CD14-positive monocyte (primary cell): ENCODE measurements around the gene GTF2I. TPM values are rescaled to one million over a fixed set of nuclear protein-coding genes. Genes with fewer than 3 reads are reported as not detected.

ENCODE experiments used
- DNase-seq, 3 donors: peaks; one replicate each; pipeline ENCODE4 v3.0.0-alpha.2; 2011 to 2022
- H2AFZ ChIP-seq: 2 replicates; pipeline ENCODE4 v1.6.0; 2012; ENCODE audit warnings: mild to moderate bottlenecking, low read depth, low read length, inconsistent platforms; ENCODE audit not compliant: insufficient read depth, poor library complexity, severe bottlenecking
- H3K27ac ChIP-seq, 2 donors: 1 replicate in 1 of 2; 2 replicates in 1 of 2; pipeline ENCODE4 v1.5.1; 2012 to 2013; ENCODE audit warnings: low read length in 2 of 2, control low read depth in 1 of 2, inconsistent platforms in 1 of 2, low read depth in 1 of 2, mild to moderate bottlenecking in 1 of 2
- H3K27me3 ChIP-seq, 2 donors: one replicate each; pipeline versions ENCODE4 v1.6.0 to v1.6.1; 2011 to 2013; ENCODE audit warnings: low read length in 2 of 2; ENCODE audit not compliant: control insufficient read depth in 2 of 2, insufficient read depth in 2 of 2
- H3K36me3 ChIP-seq, 2 donors: replicated peaks in 1 of 2; 1 replicate in 1 of 2; 2 replicates in 1 of 2; pipeline versions ENCODE4 v1.5.1 to v1.6.1; 2012 to 2013; ENCODE audit warnings: low read length in 2 of 2, control low read depth in 1 of 2, inconsistent platforms in 1 of 2, mild to moderate bottlenecking in 1 of 2; ENCODE audit not compliant: insufficient read depth in 2 of 2, control insufficient read depth in 1 of 2
- H3K4me1 ChIP-seq, 2 donors: 1 replicate in 1 of 2; 2 replicates in 1 of 2; pipeline versions ENCODE4 v1.5.1 to v1.6.1; 2012 to 2013; ENCODE audit warnings: low read length in 2 of 2, control low read depth in 1 of 2, inconsistent platforms in 1 of 2, mild to moderate bottlenecking in 1 of 2, moderate library complexity in 1 of 2; ENCODE audit not compliant: insufficient read depth in 2 of 2, control insufficient read depth in 1 of 2
- H3K4me2 ChIP-seq: replicated peaks from 2 replicates; pipeline ENCODE3; 2012; ENCODE audit warnings: low read length, moderate library complexity, mild to moderate bottlenecking; ENCODE audit not compliant: poor library complexity, severe bottlenecking; ENCODE audit errors: extremely low read depth
- H3K4me3 ChIP-seq, 3 experiments: fragments of 200-600 bp in 1 of 3; sonication (generic) in 1 of 3; replicated peaks in 1 of 3; 1 replicate in 2 of 3; 2 replicates in 1 of 3; pipeline ENCODE4 v1.5.1; 2011 to 2013; ENCODE audit warnings: low read length in 3 of 3, mild to moderate bottlenecking in 3 of 3, control low read depth in 2 of 3, low read depth in 2 of 3, inconsistent platforms in 1 of 3, moderate library complexity in 1 of 3
- H3K79me2 ChIP-seq: 2 replicates; pipeline ENCODE4 v1.6.0; 2012; ENCODE audit warnings: mild to moderate bottlenecking, control low read depth, inconsistent platforms, low read length, moderate library complexity; ENCODE audit not compliant: insufficient read depth
- H3K9ac ChIP-seq: 2 replicates; pipeline ENCODE4 v1.6.0; 2017; ENCODE audit warnings: low read length, mild to moderate bottlenecking; ENCODE audit not compliant: insufficient read depth, poor library complexity, severe bottlenecking
- H3K9me3 ChIP-seq, 2 donors: replicated peaks in 1 of 2; 1 replicate in 1 of 2; 2 replicates in 1 of 2; pipeline versions ENCODE4 v1.5.1 to v1.6.1; 2012 to 2013; ENCODE audit warnings: low read length in 2 of 2, control low read depth in 1 of 2; ENCODE audit not compliant: control insufficient read depth in 1 of 2, insufficient read depth in 1 of 2
- H4K20me1 ChIP-seq: 2 replicates; pipeline ENCODE4 v1.6.0; 2012; ENCODE audit warnings: mild to moderate bottlenecking, low read length, control low read depth, moderate library complexity; ENCODE audit not compliant: insufficient read depth
- H3K27ac Mint-ChIP-seq, 7 donors: one replicate each; pipeline ENCODE4 v1.8.0; 2020; ENCODE audit warnings: mild to moderate bottlenecking in 7 of 7, mixed read lengths in 7 of 7, moderate library complexity in 6 of 7, inconsistent platforms in 2 of 7
- H3K27me3 Mint-ChIP-seq, 3 donors: one replicate each; pipeline ENCODE4 v1.8.0; 2021 to 2022; ENCODE audit warnings: low read depth in 3 of 3, mild to moderate bottlenecking in 3 of 3, mixed read lengths in 3 of 3, moderate library complexity in 3 of 3, inconsistent platforms in 1 of 3
- H3K36me3 Mint-ChIP-seq, 2 donors: one replicate each; pipeline ENCODE4 v1.8.0; 2020; ENCODE audit warnings: mixed read lengths in 2 of 2, inconsistent platforms in 1 of 2, mild to moderate bottlenecking in 1 of 2
- H3K4me1 Mint-ChIP-seq: one replicate; pipeline ENCODE4 v1.8.0; 2020; ENCODE audit warnings: mild to moderate bottlenecking, mixed read lengths
- H3K4me3 Mint-ChIP-seq, 2 donors: one replicate each; pipeline ENCODE4 v1.8.0; 2020; ENCODE audit warnings: mild to moderate bottlenecking in 2 of 2, mixed read lengths in 2 of 2, moderate library complexity in 1 of 2
- H3K9me3 Mint-ChIP-seq, 7 donors: one replicate each; pipeline ENCODE4 v1.8.0; 2020 to 2022; ENCODE audit warnings: mixed read lengths in 7 of 7, mild to moderate bottlenecking in 6 of 7, moderate library complexity in 6 of 7, inconsistent platforms in 2 of 7
- WGBS: methylation state at CpG from one replicate; pipeline ENCODE4 v1.1.5; 2013; ENCODE audit warnings: missing lambda C conversion rate; ENCODE audit not compliant: insufficient coverage; 5-methylcytosine and 5-hydroxymethylcytosine counted together
- intact Hi-C, 2 donors: fragments of 100-400 bp; cut with micrococcal nuclease; formaldehyde crosslinking; loops; one replicate each; pipeline versions ENCODE4 v1.15.0 to v1.15.1; 2023
- polyA plus RNA-seq, 3 donors: library from polyadenylated mRNA; depleted of rRNA in 1 of 3; unstranded in 2 of 3; stranded (reverse) in 1 of 3; fragments of 300-500 nt in 2 of 3; fragments of >200 nt in 1 of 3; fragmentation: Illumina TruSeq in 2 of 3; gene quantifications; 1 replicate in 2 of 3; 2 replicates in 1 of 3; pipeline ENCODE4 v1.2.3, GENCODE V29; 2012 to 2021
- TF ChIP-seq, protein P1 (sequence below): fragments of 200-600 bp; IDR thresholded peaks from one replicate; pipeline ENCODE4 v1.8.0; 2022; ENCODE audit warnings: antibody characterized with exemption, mild to moderate bottlenecking

Gene GTF2I
- polyA plus RNA-seq, 3 donors = 20.9 to 87.8 (median 28.2) TPM

DNA sequence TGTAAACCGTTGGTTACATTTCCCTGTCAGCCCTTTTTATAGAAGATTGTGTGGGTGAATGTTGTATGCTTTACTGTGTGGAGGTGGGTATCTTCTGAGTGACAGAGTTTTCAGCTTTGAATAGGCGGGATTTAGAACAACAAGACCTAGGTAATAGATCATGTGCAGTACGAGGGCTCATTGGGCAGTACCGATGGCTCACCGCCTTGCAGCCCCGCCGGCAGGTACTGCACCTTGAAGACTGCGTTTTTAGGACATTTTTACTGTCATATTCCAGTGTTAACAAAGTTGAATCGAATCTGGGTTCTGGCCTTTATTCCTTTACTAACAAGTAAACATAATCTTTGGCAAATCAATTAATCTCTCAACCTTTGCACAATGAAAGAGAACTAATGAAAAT is 60.4 kb downstream of the GTF2I start:
- Histone ChIP-seq H3K4me2 (no peak overlapping the region), H3K79me2 (no peaks in the 10 kb centered on the region), H3K36me3 (peaks cover 65 to 89% of the 10 kb centered on the region in 2 donors), H3K27me3 (no peaks in the 10 kb centered on the region), H4K20me1 (peaks cover 3% of the 10 kb centered on the region), H3K4me1 (no peaks in the 10 kb centered on the region), H3K9me3 (peaks cover 0 to 9% of the 10 kb centered on the region in 2 donors), H3K4me3 (no peak overlapping the region), H3K9ac (no peak overlapping the region), H3K27ac (no peak overlapping the region), H2AFZ (no peak overlapping the region)
- no peaks in the 10 kb centered on the region for H3K27me3 Mint-ChIP-seq
- H3K9me3 Mint-ChIP-seq = peaks cover 0 to 6% (median 1%) of the 10 kb centered on the region in 7 donors
- H3K4me3 Mint-ChIP-seq = no peak overlapping the region
- intact Hi-C loops = no loop called here
- 98% methylated on average over 7 of the region's 9 CpGs for WGBS
- H3K27ac Mint-ChIP-seq = peak overlapping the region in 2 of 7 donors; percentile 40 to 46
- TF ChIP-seq, protein P1, sequence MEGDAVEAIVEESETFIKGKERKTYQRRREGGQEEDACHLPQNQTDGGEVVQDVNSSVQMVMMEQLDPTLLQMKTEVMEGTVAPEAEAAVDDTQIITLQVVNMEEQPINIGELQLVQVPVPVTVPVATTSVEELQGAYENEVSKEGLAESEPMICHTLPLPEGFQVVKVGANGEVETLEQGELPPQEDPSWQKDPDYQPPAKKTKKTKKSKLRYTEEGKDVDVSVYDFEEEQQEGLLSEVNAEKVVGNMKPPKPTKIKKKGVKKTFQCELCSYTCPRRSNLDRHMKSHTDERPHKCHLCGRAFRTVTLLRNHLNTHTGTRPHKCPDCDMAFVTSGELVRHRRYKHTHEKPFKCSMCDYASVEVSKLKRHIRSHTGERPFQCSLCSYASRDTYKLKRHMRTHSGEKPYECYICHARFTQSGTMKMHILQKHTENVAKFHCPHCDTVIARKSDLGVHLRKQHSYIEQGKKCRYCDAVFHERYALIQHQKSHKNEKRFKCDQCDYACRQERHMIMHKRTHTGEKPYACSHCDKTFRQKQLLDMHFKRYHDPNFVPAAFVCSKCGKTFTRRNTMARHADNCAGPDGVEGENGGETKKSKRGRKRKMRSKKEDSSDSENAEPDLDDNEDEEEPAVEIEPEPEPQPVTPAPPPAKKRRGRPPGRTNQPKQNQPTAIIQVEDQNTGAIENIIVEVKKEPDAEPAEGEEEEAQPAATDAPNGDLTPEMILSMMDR = no peak
- no peak for DNase-seq
- peaks cover 61 to 72% of the 10 kb centered on the region in 2 donors for H3K36me3 Mint-ChIP-seq
- H3K4me1 Mint-ChIP-seq = no peaks in the 10 kb centered on the region

DNA sequence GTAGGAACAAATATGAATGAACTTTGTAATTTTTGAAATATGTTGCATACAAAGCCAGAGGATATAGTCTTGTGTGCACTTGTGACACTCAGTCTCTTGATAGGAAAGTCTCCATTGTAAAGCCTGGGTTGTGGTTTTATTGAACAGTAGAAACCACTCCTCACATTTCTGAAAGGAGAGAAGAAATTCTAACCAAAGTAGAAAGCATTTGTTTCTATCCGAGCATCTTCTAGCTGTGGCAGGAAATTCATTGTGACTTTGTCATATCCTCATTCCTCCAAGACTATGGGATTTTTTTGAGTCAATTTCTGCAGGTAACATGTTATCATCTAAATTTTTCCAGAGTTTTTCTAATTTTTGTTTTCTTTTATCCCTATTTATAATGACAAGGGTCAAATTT is 60.8 kb downstream of the GTF2I start:
- no peaks in the 10 kb centered on the region for H3K79me2 ChIP-seq
- TF ChIP-seq, protein P1 = no peak
- intact Hi-C loops = no loop called here

More for the DNA sequence above, 60.8 kb downstream of the GTF2I start:
- H3K9me3 ChIP-seq = peaks cover 0 to 4% of the 10 kb centered on the region in 2 donors
- peaks cover 58 to 72% of the 10 kb centered on the region in 2 donors for H3K36me3 Mint-ChIP-seq
- peaks cover 0 to 4% (median 0%) of the 10 kb centered on the region in 7 donors for H3K9me3 Mint-ChIP-seq
- H3K27me3 ChIP-seq = no peaks in the 10 kb centered on the region
- no peak overlapping the region for H3K27ac Mint-ChIP-seq
- no peaks in the 10 kb centered on the region for H3K4me1 Mint-ChIP-seq
- H4K20me1 ChIP-seq = peaks cover 3% of the 10 kb centered on the region
- no peak overlapping the region for H2AFZ ChIP-seq
- no peak overlapping the region for H3K4me2 ChIP-seq
- H3K4me1 ChIP-seq = no peaks in the 10 kb centered on the region
- H3K27me3 Mint-ChIP-seq = no peaks in the 10 kb centered on the region
- no peak overlapping the region for H3K4me3 ChIP-seq
- DNase-seq = no peak
- no peak overlapping the region for H3K4me3 Mint-ChIP-seq
- no peak overlapping the region for H3K9ac ChIP-seq
- peaks cover 60 to 88% of the 10 kb centered on the region in 2 donors for H3K36me3 ChIP-seq
- WGBS = no CpG with 5 or more reads among the region's 1 CpG
- H3K27ac ChIP-seq = no peak overlapping the region
